ENCODE results near the gene RBMS1.

- TF ChIP-seq CTCF (conservative IDR thresholded peaks at IDR 0.05; ENCODE audit: low read depth, low read length), result no peak
- 0 out of 2 replicates have a peak, but pooled peaks have one; percentile 5 for TF ChIP-seq SMC3 (IDR thresholded peaks at IDR 0.05; ENCODE audit: low read depth, low read length)
- no peak for TF ChIP-seq USF2 (IDR thresholded peaks at IDR 0.05; ENCODE audit: low read depth, low read length)
- TF ChIP-seq POLR2A (IDR thresholded peaks at IDR 0.05; ENCODE audit: low read depth, low read length), result no peak
- TF ChIP-seq RFX5 (IDR thresholded peaks at IDR 0.05; ENCODE audit: low read depth, low read length), result no peak
- no peak for TF ChIP-seq FOS (IDR thresholded peaks at IDR 0.05; ENCODE audit: low read depth, low read length)
- TF ChIP-seq RCOR1 (IDR thresholded peaks at IDR 0.05; ENCODE audit: insufficient replicate concordance, low read length), result no peak
- TF ChIP-seq NFE2L2 (IDR thresholded peaks at IDR 0.05; ENCODE audit: low read depth, low read length), result no peak
- no peak for TF ChIP-seq ELK1 (IDR thresholded peaks at IDR 0.05; ENCODE audit: borderline replicate concordance, low read depth, low read length)
- TF ChIP-seq RAD21 (IDR thresholded peaks at IDR 0.05; ENCODE audit: low read length), result peak; percentile 26; the same call in 1 of the 2 replicates
- TF ChIP-seq MXI1 (IDR thresholded peaks at IDR 0.05; ENCODE audit: borderline replicate concordance, low read depth, low read length), result no peak
- no peak for TF ChIP-seq CHD1 (IDR thresholded peaks at IDR 0.05; ENCODE audit: low read depth, low read length)
- TF ChIP-seq BHLHE40 (IDR thresholded peaks at IDR 0.05; ENCODE audit: low read depth, low read length), result no peak
Measured at GRCh38 chr2:160493227-160494028, at the start of gene RBMS1.

Data from IMR-90 (cell line).